ENCODE data around the gene C1orf174.

The C1orf174 gene

GRCh38 chr1:3908886-3909517 lies 8.9 kb upstream of the C1orf174 start:
- no peak for DNase-seq

GRCh38 chr1:3907621-3908165 lies 7.6 kb upstream of the C1orf174 start:
- DNase-seq, result no peak

GRCh38 chr1:3907031-3907534 lies 7.0 kb upstream of the C1orf174 start:
- DNase-seq, result no peak

GRCh38 chr1:3906672-3907020 lies 6.6 kb upstream of the C1orf174 start:
- no peak for DNase-seq

- no peak for DNase-seq
Measured at GRCh38 chr1:3905953-3906671, 6.0 kb upstream of the C1orf174 start.

GRCh38 chr1:3905266-3905952 lies 5.3 kb upstream of the C1orf174 start:
- no peak for DNase-seq

- no peak for DNase-seq
Measured at GRCh38 chr1:3904843-3905185, 4.7 kb upstream of the C1orf174 start.

- DNase-seq, result no peak
Measured at GRCh38 chr1:3904006-3904842, 4.2 kb upstream of the C1orf174 start.

GRCh38 chr1:3903141-3904005 lies 3.3 kb upstream of the C1orf174 start:
- DNase-seq, result no peak

GRCh38 chr1:3902571-3903091 lies 2.6 kb upstream of the C1orf174 start:
- no peak for DNase-seq

GRCh38 chr1:3902111-3902511 lies 2.0 kb upstream of the C1orf174 start:
- DNase-seq, result no peak

- DNase-seq, result peak; percentile 93
Measured at GRCh38 chr1:3900969-3901529, 977 bp upstream of the C1orf174 start.

GRCh38 chr1:3899754-3900149 lies 320 bp downstream of the C1orf174 start:
- peak; percentile 5 for DNase-seq

- no peak for DNase-seq
Measured at GRCh38 chr1:3898994-3899753, 898 bp downstream of the C1orf174 start.

- no peak for DNase-seq
Measured at GRCh38 chr1:3898475-3898735, 1.7 kb downstream of the C1orf174 start.

- no peak for DNase-seq
Measured at GRCh38 chr1:3896396-3897000, 3.6 kb downstream of the C1orf174 start.

- DNase-seq, result no peak
Measured at GRCh38 chr1:3895951-3896325, 4.1 kb downstream of the C1orf174 start.

GRCh38 chr1:3895279-3895950 lies 4.7 kb downstream of the C1orf174 start:
- no peak for DNase-seq

GRCh38 chr1:3894626-3895278 lies 5.3 kb downstream of the C1orf174 start:
- DNase-seq, result no peak

Data from HCEC 1CT (cell line).